Choroid plexus epithelial cell (primary cell): ENCODE data around the gene PRIMA1.

Source experiments
- DNase-seq: peaks from one replicate; pipeline ENCODE4 v3.0.0-alpha.2; 2010; ENCODE audit warnings: low read depth
- H3K4me3 ChIP-seq: 2 replicates; pipeline ENCODE4 v1.5.1; 2011; ENCODE audit warnings: low read depth, mild to moderate bottlenecking, control low read depth, low read length, moderate library complexity
- CTCF ChIP-seq: conservative IDR thresholded peaks from 2 replicates; pipeline ENCODE4 v1.5.1; 2011; ENCODE audit warnings: low read depth, mild to moderate bottlenecking, control low read depth, inconsistent platforms, low read length, moderate library complexity

The PRIMA1 gene

GRCh38 chr14:93794756-93795155 is 6.5 kb upstream of the PRIMA1 start:
- no peak for DNase-seq
- TF ChIP-seq CTCF = no peak
- H3K4me3 ChIP-seq = no peak overlapping the region

GRCh38 chr14:93793555-93794324 is 5.5 kb upstream of the PRIMA1 start:
- no peak overlapping the region for H3K4me3 ChIP-seq
- DNase-seq = no peak
- no peak for TF ChIP-seq CTCF

GRCh38 chr14:93792391-93792790 is 4.1 kb upstream of the PRIMA1 start:
- no peak for TF ChIP-seq CTCF
- no peak overlapping the region for H3K4me3 ChIP-seq
- DNase-seq = no peak

DNA sequence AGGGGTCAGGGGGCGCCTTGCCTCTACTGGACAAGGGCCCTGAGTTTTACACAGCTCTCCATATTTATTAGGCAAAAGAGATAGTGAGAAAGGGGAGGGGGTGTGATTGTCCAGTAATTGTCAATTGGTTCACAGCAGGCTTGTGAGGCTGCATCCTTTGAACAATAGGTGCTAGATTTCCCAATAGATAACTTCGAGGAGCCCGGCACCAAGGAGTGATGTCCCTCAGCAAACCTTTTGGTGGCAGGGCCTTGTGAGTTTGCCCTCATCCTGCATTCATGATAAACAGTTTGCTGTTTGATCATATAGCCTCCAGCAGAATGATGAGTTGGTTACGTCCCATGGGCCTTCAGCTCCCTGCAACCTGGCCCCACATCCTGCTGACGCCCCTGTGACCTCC is 2.7 kb upstream of the PRIMA1 start:
- TF ChIP-seq CTCF = no peak
- DNase-seq = no peak
- no peak overlapping the region for H3K4me3 ChIP-seq

- no peak overlapping the region for H3K4me3 ChIP-seq
- DNase-seq = no peak
- no peak for TF ChIP-seq CTCF
Measured at GRCh38 chr14:93789228-93790130, 1.2 kb upstream of the PRIMA1 start.

GRCh38 chr14:93788543-93789227 is 400 bp upstream of the PRIMA1 start:
- DNase-seq = no peak
- no peak overlapping the region for H3K4me3 ChIP-seq
- TF ChIP-seq CTCF = no peak
